Psoas muscle (tissue), 8 donors: ENCODE results near the gene KANK2. TPM values are rescaled to one million over a fixed set of nuclear protein-coding genes. Genes with fewer than 3 reads are reported as not detected.

Source experiments
- ATAC-seq, 4 donors: fragments of 200-7000 bp; cut with Tn5 transposase; one replicate each; pipeline ENCODE4 v1.9.1; 2020; ENCODE audit warnings: moderate library complexity in 3 of 4, mild to moderate bottlenecking in 2 of 4
- DNase-seq, 2 donors: peaks; one replicate each; pipeline ENCODE4 v3.0.0-alpha.2; 2020
- H3K27ac ChIP-seq: fragments of 200-600 bp; one replicate; pipeline ENCODE4 v1.8.0; 2022
- H3K27me3 ChIP-seq, 3 donors: fragments of 200-600 bp in 1 of 3; one replicate each; pipeline versions ENCODE4 v1.6.1 to v1.8.0; 2013 to 2022; ENCODE audit warnings: low read length in 2 of 3, mild to moderate bottlenecking in 2 of 3, moderate library complexity in 1 of 3; ENCODE audit not compliant: insufficient read depth in 3 of 3
- H3K36me3 ChIP-seq, 2 donors: fragments of 200-600 bp in 1 of 2; one replicate each; pipeline versions ENCODE4 v1.6.1 to v1.8.0; 2013 to 2022; ENCODE audit warnings: low read depth in 1 of 2, mild to moderate bottlenecking in 1 of 2, moderate library complexity in 1 of 2; ENCODE audit not compliant: insufficient read depth in 1 of 2
- H3K4me1 ChIP-seq: fragments of 200-600 bp; one replicate; pipeline ENCODE4 v1.8.0; 2022
- H3K4me3 ChIP-seq: fragments of 200-600 bp; one replicate; pipeline ENCODE4 v1.8.0; 2022; ENCODE audit warnings: mild to moderate bottlenecking
- H3K9me3 ChIP-seq: fragments of 200-600 bp; one replicate; pipeline ENCODE4 v1.8.0; 2022
- CTCF ChIP-seq: fragments of 200-600 bp; IDR thresholded peaks from one replicate; pipeline ENCODE4 v1.8.0; 2022; ENCODE audit warnings: antibody characterized with exemption
- WGBS, 3 donors: extraction: QIAGEN DNeasy Blood & Tissue Kit; methylation state at CpG; one replicate each; pipeline versions ENCODE4 v1.1.6 to v1.1.7; 2013; 5-methylcytosine and 5-hydroxymethylcytosine counted together
- intact Hi-C, 2 donors: fragments of 100-400 bp; cut with DNase I; formaldehyde crosslinking; loops; one replicate each; pipeline versions ENCODE4 v1.11.0 to v1.14.2; 2022
- polyA plus RNA-seq, 3 donors: library from polyadenylated mRNA; stranded (reverse); fragments of 200-250 nt; gene quantifications; one replicate each; pipeline ENCODE4 v1.2.3, GENCODE V29; 2013
- total RNA-seq, 4 donors: library from RNA; stranded (reverse); fragmentation: NEBNext Ultra II Directional in 2 of 4; extraction: Animal tissue kit (Norgen Biotek cat#: 25700) in 2 of 4; gene quantifications; one replicate each; pipeline versions ENCODE4 v1.2.1 to v1.2.4, GENCODE V29; 2021 to 2023
- donor health status: healthy with polysubstance abuse.
- donor health status: DM: no; HTN: no; CAD: no; lungs with moderate emphysema.
- donor health status: Bipolar disorder and iron deficiency.
- donor health status: healthy.
- donor health status: DM: yes; HTN: yes; CAD: no.
- donor health status: DM: no; HTN: no; CAD: no.
- donor health status: DM: no; HTN: no; CAD: no.
- donor health status: DM: yes; HTN: yes; CAD: no.

Gene KANK2
- total and polyA plus RNA-seq, 7 donors = 23.7 to 103 (median 44.0) TPM

- H3K4me3 ChIP-seq = no peak overlapping the region
- no peaks in the 10 kb centered on the region for H3K9me3 ChIP-seq
- WGBS, 3 donors = 36 to 37% (median 37%) methylated on average over 46 to 48 of the region's 48 CpGs
- peaks cover 6% of the 10 kb centered on the region for H3K4me1 ChIP-seq
- H3K27me3 ChIP-seq = peaks cover 0 to 5% (median 0%) of the 10 kb centered on the region in 3 donors
- peak; percentile 60 for TF ChIP-seq CTCF
- peaks cover 0 to 27% of the 10 kb centered on the region in 2 donors for H3K36me3 ChIP-seq
- ATAC-seq (peak; percentile 86 to 93 (median 90)), DNase-seq (peak; percentile 93 to 95)
- intact Hi-C loops = loop anchor here in 1 of 2 donors (5.0 kb wide), 1 partner anchor 44 kb away; no protein-coding TSS in a partner anchor
- H3K27ac ChIP-seq = no peak overlapping the region
Measured at GRCh38 chr19:11242864-11243797, 45.8 kb upstream of the KANK2 start.

GRCh38 chr19:11242025-11242424 lies 44.7 kb upstream of the KANK2 start:
- no peaks in the 10 kb centered on the region for H3K9me3 ChIP-seq
- H3K4me3 ChIP-seq = no peak overlapping the region
- ATAC-seq (no peak), DNase-seq (no peak)
- TF ChIP-seq CTCF = no peak
- H3K27ac ChIP-seq = no peak overlapping the region
- 83 to 89% (median 84%) methylated on average over 11 of the region's 11 CpGs for WGBS, 3 donors
- H3K27me3 ChIP-seq = peaks cover 0 to 5% (median 0%) of the 10 kb centered on the region in 3 donors
- peaks cover 2% of the 10 kb centered on the region for H3K4me1 ChIP-seq
- intact Hi-C loops = loop anchor here in 1 of 2 donors (5.0 kb wide), 1 partner anchor 45 kb away; no protein-coding TSS in a partner anchor
- peaks cover 0 to 27% of the 10 kb centered on the region in 2 donors for H3K36me3 ChIP-seq

GRCh38 chr19:11240008-11240444 lies 42.7 kb upstream of the KANK2 start:
- H3K9me3 ChIP-seq = no peaks in the 10 kb centered on the region
- no peaks in the 10 kb centered on the region for H3K27me3 ChIP-seq
- no peaks in the 10 kb centered on the region for H3K4me1 ChIP-seq
- H3K36me3 ChIP-seq = peaks cover 0 to 35% of the 10 kb centered on the region in 2 donors
- no peak overlapping the region for H3K4me3 ChIP-seq
- no peak for TF ChIP-seq CTCF
- H3K27ac ChIP-seq = no peak overlapping the region
- intact Hi-C loops = loop anchor here in 1 of 2 donors (5.0 kb wide), 1 partner anchor 47 kb away; no protein-coding TSS in a partner anchor
- WGBS, 3 donors = 89 to 98% (median 95%) methylated on average over 8 of the region's 8 CpGs
- ATAC-seq = no peak
- DNase-seq = no peak

- H3K4me1 ChIP-seq = no peaks in the 10 kb centered on the region
- WGBS, 3 donors = 93 to 96% (median 94%) methylated on average over 22 to 23 of the region's 23 CpGs
- no peak within 1 kb of the TSS for H3K4me3 ChIP-seq
- TF ChIP-seq CTCF = no peak
- no peak for DNase-seq
- H3K27ac ChIP-seq = no peak within 1 kb of the TSS
- H3K27me3 ChIP-seq = no peaks in the 10 kb centered on the region
- H3K9me3 ChIP-seq = no peaks in the 10 kb centered on the region
- intact Hi-C loops = no loop called here
- ATAC-seq = no peak
- peaks cover 0 to 39% of the 10 kb centered on the region in 2 donors for H3K36me3 ChIP-seq
Measured at GRCh38 chr19:11239377-11240000, 42.1 kb upstream of the KANK2 start, which contains the start of gene ANGPTL8. TSS of gene ANGPTL8 (plus strand) at chr19:11239619. CDS start at chr19:11239638, 19 bp downstream.
